ENCODE measurements around the gene BANF1.

GRCh38 chr11:65954771-65955170, 47.5 kb upstream of the BANF1 start:
- TF ChIP-seq CTCF (IDR thresholded peaks at IDR 0.05) = no peak
- no peak for TF ChIP-seq POLR2A (IDR thresholded peaks at IDR 0.05)

Data from body of pancreas (tissue), 4 donors.